Activated CD4-positive, alpha-beta T cell treated with anti-CD3 and anti-CD28 coated beads, Interleukin-2, amount 10 ng/mL, durations not matched to agents 24 days and 14 days (primary cell): Measurements from ENCODE around the gene RIGI. TPM values are rescaled to one million over a fixed set of nuclear protein-coding genes. Genes with fewer than 3 reads are reported as not detected.
"Not testable (repeated sequence)": the region's sequence is repeated elsewhere in the genome, so short reads cannot be mapped to it uniquely, and the experiment has no call there.

ENCODE experiments used
- DNase-seq: peaks from one replicate; pipeline ENCODE4 v3.0.0; 2022
- H3K27ac Mint-ChIP-seq: one replicate; pipeline ENCODE4 v1.8.0; 2022; ENCODE audit warnings: mild to moderate bottlenecking, mixed read lengths
- H3K27me3 Mint-ChIP-seq: one replicate; pipeline ENCODE4 v1.8.0; 2022; ENCODE audit warnings: mixed read lengths
- H3K36me3 Mint-ChIP-seq: one replicate; pipeline ENCODE4 v1.8.0; 2022; ENCODE audit warnings: low read depth, mild to moderate bottlenecking, mixed read lengths
- H3K4me1 Mint-ChIP-seq: one replicate; pipeline ENCODE4 v1.8.0; 2021; ENCODE audit warnings: mixed read lengths
- H3K4me3 Mint-ChIP-seq: one replicate; pipeline ENCODE4 v1.8.0; 2022; ENCODE audit warnings: mild to moderate bottlenecking, moderate library complexity, mixed read lengths
- H3K9me3 Mint-ChIP-seq: one replicate; pipeline ENCODE4 v1.8.0; 2021; ENCODE audit warnings: mixed read lengths
- intact Hi-C: fragments of 100-400 bp; cut with micrococcal nuclease; formaldehyde crosslinking; loops from one replicate; pipeline ENCODE4 v1.15.1; 2023
- total RNA-seq: library from RNA; stranded (reverse); gene quantifications from 2 replicates; pipeline ENCODE4 v1.2.3, GENCODE V29; 2022

The RIGI gene
- total RNA-seq, 1 donor from 2014 or later, result 5.5 TPM

- Mint-ChIP-seq H3K27ac (peak overlapping the region; percentile 100), H3K4me3 (peak overlapping the region; percentile 99), H3K36me3 (peaks cover 21% of the 10 kb centered on the region), H3K4me1 (peaks cover 40% of the 10 kb centered on the region), H3K9me3 (no peaks in the 10 kb centered on the region), H3K27me3 (no peaks in the 10 kb centered on the region)
- intact Hi-C loops, result loop anchor here (1.0 kb wide), 6 partner anchors 11 to 525 kb away; partner anchors contain the start of genes DNAJA1, NDUFB6, RIGI and SMU1
- peak; percentile 83 for DNase-seq
These were observed 25.5 kb upstream of the RIGI start for GRCh38 chr9:32551276-32552051.

- Mint-ChIP-seq H3K27me3 (no peaks in the 10 kb centered on the region), H3K4me3 (peak overlapping the region; percentile 99), H3K27ac (peak overlapping the region; percentile 100), H3K9me3 (no peaks in the 10 kb centered on the region), H3K36me3 (peaks cover 20% of the 10 kb centered on the region), H3K4me1 (peaks cover 40% of the 10 kb centered on the region)
- intact Hi-C loops, result loop anchor here (1.0 kb wide), 3 partner anchors 24 to 451 kb away; partner anchors contain the start of genes APTX and RIGI
- peak; percentile 98 for DNase-seq
These were observed 24.7 kb upstream of the RIGI start for GRCh38 chr9:32550562-32551275.

DNA sequence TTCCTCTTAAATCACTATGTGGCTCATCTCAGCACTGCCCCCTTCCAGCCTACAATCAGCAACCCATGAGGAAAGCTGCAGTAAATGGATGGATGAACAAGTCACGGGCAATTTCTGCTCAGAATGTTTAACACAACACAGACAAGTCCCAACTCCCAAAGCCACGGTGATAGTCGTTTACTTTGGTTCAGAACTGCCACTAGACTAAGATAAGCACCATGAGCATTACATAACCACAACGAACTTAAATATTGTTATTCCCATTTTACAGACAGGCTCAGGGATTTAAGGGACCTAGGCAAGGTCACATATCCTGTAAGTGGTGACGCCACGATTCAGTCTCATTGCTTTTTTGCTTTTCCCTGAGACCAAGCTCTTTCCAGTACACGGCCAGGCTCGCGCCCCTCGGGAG lies 24.2 kb upstream of the RIGI start:
- no peaks in the 10 kb centered on the region for H3K27me3 Mint-ChIP-seq
- peak; percentile 65 for DNase-seq
- H3K36me3 Mint-ChIP-seq, result peaks cover 20% of the 10 kb centered on the region
- H3K4me1 Mint-ChIP-seq, result peaks cover 40% of the 10 kb centered on the region
- H3K9me3 Mint-ChIP-seq, result no peaks in the 10 kb centered on the region
- intact Hi-C loops, result loop anchor here (1.0 kb wide), 1 partner anchor 451 kb away; the partner anchor contains the start of gene APTX
- peak overlapping the region; percentile 45 for H3K27ac Mint-ChIP-seq
- peak overlapping the region; percentile 99 for H3K4me3 Mint-ChIP-seq

DNA sequence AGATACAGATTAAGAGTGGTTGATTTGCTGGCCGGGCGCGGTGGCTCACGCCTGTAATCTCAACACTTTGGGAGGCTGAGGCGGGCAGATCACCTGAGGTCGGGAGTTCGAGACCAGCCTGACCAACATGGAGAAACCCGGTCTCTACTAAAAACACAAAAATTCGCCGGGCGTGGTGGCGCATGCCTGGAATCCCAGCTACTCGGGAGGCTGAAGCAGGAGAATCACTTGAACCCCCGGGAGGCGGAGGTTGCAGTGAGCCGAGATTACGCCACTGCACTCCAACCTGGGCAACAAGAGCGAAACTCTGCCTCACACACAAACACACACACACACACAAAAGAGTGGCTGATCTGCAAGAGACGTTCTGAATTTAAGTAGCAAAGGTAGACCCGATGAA lies 22.2 kb upstream of the RIGI start:
- DNase-seq, H3K27me3 Mint-ChIP-seq, intact Hi-C loops, H3K27ac Mint-ChIP-seq, H3K9me3 Mint-ChIP-seq: not testable (repeated sequence)
- H3K4me1 Mint-ChIP-seq, result peaks cover 34% of the 10 kb centered on the region
- peaks cover 27% of the 10 kb centered on the region for H3K36me3 Mint-ChIP-seq
- H3K4me3 Mint-ChIP-seq, result peak overlapping the region; percentile 21

DNA sequence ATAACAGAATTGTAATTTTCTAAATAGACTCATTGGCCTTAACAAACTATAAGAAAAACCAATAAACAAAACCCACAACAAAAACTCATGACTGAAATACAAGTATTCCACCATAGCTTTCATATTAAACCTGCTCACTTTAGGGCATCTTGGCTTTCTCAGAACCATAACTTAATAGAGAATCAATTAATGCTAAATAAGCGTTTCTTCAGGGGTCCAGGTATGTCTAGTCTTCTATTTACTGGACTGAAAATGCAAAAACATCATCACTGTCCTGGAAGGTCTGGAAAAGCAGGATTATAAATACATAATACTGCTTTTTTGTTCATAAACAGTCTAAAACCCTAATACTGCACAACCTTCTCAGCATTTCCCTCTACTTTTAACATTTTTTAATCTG lies 19.9 kb upstream of the RIGI start:
- Mint-ChIP-seq H3K4me1 (peaks cover 21% of the 10 kb centered on the region), H3K27me3 (no peaks in the 10 kb centered on the region), H3K27ac (no peak overlapping the region), H3K9me3 (no peaks in the 10 kb centered on the region), H3K36me3 (peaks cover 27% of the 10 kb centered on the region), H3K4me3 (no peak overlapping the region)
- DNase-seq, result no peak
- intact Hi-C loops, result no loop called here

DNA sequence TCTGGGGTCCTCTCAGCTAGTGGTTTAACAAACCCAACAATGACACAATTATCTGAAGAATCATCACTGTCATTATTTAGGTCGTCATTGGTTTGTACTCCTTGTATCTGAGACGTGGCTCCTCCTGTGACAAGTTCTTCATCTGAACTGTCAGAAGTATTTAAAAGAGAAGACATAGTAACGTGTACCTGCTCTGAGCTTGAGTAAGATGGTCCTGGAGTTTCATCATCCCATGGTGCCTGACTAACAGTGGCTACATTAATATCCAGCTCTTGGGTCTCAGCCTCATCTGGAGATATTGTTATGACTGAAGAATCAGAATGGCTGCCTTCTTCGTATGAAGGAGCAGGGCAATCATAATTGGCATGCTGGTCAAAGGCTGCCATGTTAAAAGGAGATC lies 17.1 kb upstream of the RIGI start:
- Mint-ChIP-seq H3K4me1 (peaks cover 2% of the 10 kb centered on the region), H3K36me3 (peaks cover 22% of the 10 kb centered on the region), H3K27me3 (no peaks in the 10 kb centered on the region), H3K9me3 (no peaks in the 10 kb centered on the region), H3K27ac (no peak overlapping the region), H3K4me3 (no peak overlapping the region)
- intact Hi-C loops, result no loop called here
- no peak for DNase-seq

GRCh38 chr9:32533816-32534215 lies 7.8 kb upstream of the RIGI start:
- H3K27ac Mint-ChIP-seq, result no peak overlapping the region
- intact Hi-C loops, result no loop called here
- DNase-seq, result no peak
- no peak overlapping the region for H3K4me3 Mint-ChIP-seq
- no peaks in the 10 kb centered on the region for H3K9me3 Mint-ChIP-seq
- H3K4me1 Mint-ChIP-seq, result no peaks in the 10 kb centered on the region
- H3K36me3 Mint-ChIP-seq, result peaks cover 16% of the 10 kb centered on the region
- H3K27me3 Mint-ChIP-seq, result no peaks in the 10 kb centered on the region

DNA sequence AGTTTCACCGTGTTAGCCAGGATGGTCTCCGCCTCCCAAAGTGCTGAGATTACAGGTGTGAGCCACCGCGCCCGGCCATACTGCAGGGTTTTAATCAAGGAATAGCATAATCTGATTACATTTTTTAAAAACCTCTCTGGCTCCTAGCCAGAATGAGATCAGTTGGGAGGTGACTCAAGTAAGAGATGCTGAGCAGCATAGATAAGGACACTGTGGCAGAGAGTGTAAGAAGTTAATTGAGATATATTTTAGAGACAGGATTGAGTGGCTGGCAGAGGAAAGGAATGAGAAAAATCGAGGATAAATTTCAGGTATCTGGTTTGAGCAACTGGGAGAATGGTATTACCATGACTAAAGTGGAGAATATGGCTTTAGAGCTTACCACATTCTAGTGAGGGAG lies 7.3 kb upstream of the RIGI start:
- Mint-ChIP-seq H3K4me1 (no peaks in the 10 kb centered on the region), H3K27me3 (no peaks in the 10 kb centered on the region), H3K4me3 (no peak overlapping the region), H3K36me3 (peaks cover 16% of the 10 kb centered on the region), H3K9me3 (no peaks in the 10 kb centered on the region), H3K27ac (no peak overlapping the region)
- intact Hi-C loops, result no loop called here
- no peak for DNase-seq

DNA sequence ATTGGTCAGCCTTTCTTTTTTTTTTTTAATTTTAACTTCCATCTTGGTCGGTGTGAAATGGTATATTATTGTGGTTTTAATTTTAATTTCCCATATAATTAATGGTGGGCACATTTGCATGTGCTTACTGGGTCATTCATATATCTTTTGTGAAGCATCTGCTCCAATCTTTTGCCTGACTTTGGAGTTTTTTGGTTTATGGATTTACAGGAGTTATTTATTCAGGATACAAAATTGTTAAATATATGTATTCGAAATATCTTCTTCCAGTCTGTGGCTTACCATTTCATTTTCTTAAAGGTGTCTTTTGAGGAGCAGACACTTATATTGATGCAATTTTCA lies 682 bp upstream of the RIGI start:
- no peaks in the 10 kb centered on the region for H3K27me3 Mint-ChIP-seq
- DNase-seq, result no peak
- peaks cover 24% of the 10 kb centered on the region for H3K36me3 Mint-ChIP-seq
- H3K9me3 Mint-ChIP-seq, result no peaks in the 10 kb centered on the region
- H3K4me1 Mint-ChIP-seq, result peaks cover 39% of the 10 kb centered on the region
- peak overlapping the region; percentile 94 for H3K4me3 Mint-ChIP-seq
- H3K27ac Mint-ChIP-seq, result peak overlapping the region; percentile 80
- intact Hi-C loops, result loop anchor here (1.0 kb wide), 3 partner anchors 25 to 147 kb away; no protein-coding TSS in a partner anchor

DNA sequence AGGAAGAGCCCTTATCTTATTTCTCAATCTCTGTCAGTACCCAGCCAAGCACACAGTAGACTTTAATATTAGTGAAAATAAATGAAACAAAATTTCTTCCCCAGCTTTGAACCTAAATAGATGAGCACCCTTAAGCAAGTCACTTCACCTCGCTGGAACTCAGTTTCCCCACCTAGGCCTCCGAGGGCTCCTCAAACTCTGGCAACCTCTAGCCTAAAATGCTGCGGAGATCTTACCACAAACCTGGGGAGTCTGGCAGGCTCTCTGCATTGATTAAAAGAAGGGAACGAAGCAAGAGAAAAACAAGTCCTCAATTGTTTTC lies 326 bp downstream of the RIGI start:
- H3K9me3 Mint-ChIP-seq, result no peaks in the 10 kb centered on the region
- peak overlapping the region; percentile 80 for H3K27ac Mint-ChIP-seq
- peak overlapping the region; percentile 94 for H3K4me3 Mint-ChIP-seq
- DNase-seq, result no peak
- H3K36me3 Mint-ChIP-seq, result peaks cover 26% of the 10 kb centered on the region
- no peaks in the 10 kb centered on the region for H3K27me3 Mint-ChIP-seq
- intact Hi-C loops, result loop anchor here (1.0 kb wide), 5 partner anchors 9 to 146 kb away; partner anchors contain the start of gene ACO1
- H3K4me1 Mint-ChIP-seq, result peaks cover 39% of the 10 kb centered on the region

- peak overlapping the region; percentile 94 for H3K4me3 Mint-ChIP-seq
- intact Hi-C loops, result loop anchor here (1.0 kb wide), 2 partner anchors 9 to 141 kb away; partner anchors contain the start of gene ACO1
- H3K27ac Mint-ChIP-seq, result peak overlapping the region; percentile 80
- DNase-seq, result peak; percentile 76
- peaks cover 30% of the 10 kb centered on the region for H3K36me3 Mint-ChIP-seq
- no peaks in the 10 kb centered on the region for H3K9me3 Mint-ChIP-seq
- no peaks in the 10 kb centered on the region for H3K27me3 Mint-ChIP-seq
- H3K4me1 Mint-ChIP-seq, result peaks cover 39% of the 10 kb centered on the region
These were observed 896 bp downstream of the RIGI start for GRCh38 chr9:32524892-32525708.

GRCh38 chr9:32524558-32524891 lies 1.5 kb downstream of the RIGI start:
- DNase-seq, H3K27ac Mint-ChIP-seq, intact Hi-C loops, H3K9me3 Mint-ChIP-seq, H3K27me3 Mint-ChIP-seq: not testable (repeated sequence)
- H3K4me3 Mint-ChIP-seq, result peak overlapping the region; percentile 94
- H3K36me3 Mint-ChIP-seq, result peaks cover 34% of the 10 kb centered on the region
- H3K4me1 Mint-ChIP-seq, result peaks cover 39% of the 10 kb centered on the region

GRCh38 chr9:32523910-32524309 lies 2.1 kb downstream of the RIGI start:
- Mint-ChIP-seq H3K4me1 (peaks cover 39% of the 10 kb centered on the region), H3K27ac (no peak overlapping the region), H3K4me3 (peak overlapping the region; percentile 94), H3K27me3 (no peaks in the 10 kb centered on the region), H3K36me3 (peaks cover 37% of the 10 kb centered on the region), H3K9me3 (no peaks in the 10 kb centered on the region)
- DNase-seq, result no peak
- intact Hi-C loops, result no loop called here

DNA sequence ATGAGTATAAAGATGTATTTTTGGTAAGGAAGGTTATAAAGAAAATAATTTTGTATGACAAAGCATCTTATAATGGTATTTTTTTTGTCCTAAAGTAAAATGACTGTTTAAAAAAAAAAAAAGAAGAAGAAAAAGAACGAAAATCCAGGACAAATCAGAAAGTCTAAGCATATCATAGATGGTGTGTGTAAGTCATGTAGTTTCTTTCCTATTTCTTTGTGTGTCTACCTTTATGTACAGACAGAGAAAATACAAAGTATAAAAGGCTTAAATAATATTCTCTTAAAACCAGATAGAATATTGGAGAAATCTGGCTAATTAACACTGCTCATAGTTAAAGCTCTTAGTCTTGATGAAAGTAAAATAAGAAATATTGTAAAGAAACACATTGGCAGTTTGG lies 7.7 kb downstream of the RIGI start:
- H3K36me3 Mint-ChIP-seq, result peaks cover 79% of the 10 kb centered on the region
- H3K27ac Mint-ChIP-seq, result no peak overlapping the region
- no peaks in the 10 kb centered on the region for H3K27me3 Mint-ChIP-seq
- DNase-seq, result no peak
- peaks cover 19% of the 10 kb centered on the region for H3K4me1 Mint-ChIP-seq
- intact Hi-C loops, result no loop called here
- peaks cover 9% of the 10 kb centered on the region for H3K9me3 Mint-ChIP-seq
- H3K4me3 Mint-ChIP-seq, result no peak overlapping the region
